GM21786 (cell line): Measurements from ENCODE around the gene SLC6A7.
A peak's percentile ranks its signal among the peaks of the same experiment; 100 is the strongest.

Experiments
- ATAC-seq: cut with Tn5 transposase; IDR thresholded peaks from one replicate; pipeline ENCODE4 v1.9.1; 2021; ENCODE audit not compliant: unreplicated experiment

SLC6A7 gene

GRCh38 chr5:150172145-150172544 lies 17.7 kb upstream of the SLC6A7 start:
- no peak for ATAC-seq

- no peak for ATAC-seq
Observed at GRCh38 chr5:150172556-150172955, 17.3 kb upstream of the SLC6A7 start.

- no peak for ATAC-seq
Observed at GRCh38 chr5:150173161-150173560, 16.7 kb upstream of the SLC6A7 start.

- no peak for ATAC-seq
Observed at GRCh38 chr5:150174285-150174684, 15.6 kb upstream of the SLC6A7 start.

- no peak for ATAC-seq
Observed at GRCh38 chr5:150175076-150175475, 14.8 kb upstream of the SLC6A7 start.

- peak; percentile 47 for ATAC-seq
Observed at GRCh38 chr5:150175536-150175935, 14.3 kb upstream of the SLC6A7 start.

- no peak for ATAC-seq
Observed at GRCh38 chr5:150176745-150177477, 13.0 kb upstream of the SLC6A7 start.

GRCh38 chr5:150177721-150178120 lies 12.1 kb upstream of the SLC6A7 start:
- no peak for ATAC-seq

GRCh38 chr5:150178262-150178661 lies 11.6 kb upstream of the SLC6A7 start:
- ATAC-seq, result peak; percentile 53

- ATAC-seq, result no peak
Observed at GRCh38 chr5:150179019-150179620, 10.7 kb upstream of the SLC6A7 start.

- no peak for ATAC-seq
Observed at GRCh38 chr5:150180241-150181026, 9.4 kb upstream of the SLC6A7 start.

- ATAC-seq, result no peak
Observed at GRCh38 chr5:150181027-150181426, 8.8 kb upstream of the SLC6A7 start.

- no peak for ATAC-seq
Observed at GRCh38 chr5:150181766-150182545, 7.9 kb upstream of the SLC6A7 start.

- no peak for ATAC-seq
Observed at GRCh38 chr5:150182774-150183173, 7.1 kb upstream of the SLC6A7 start.

- ATAC-seq, result no peak
Observed at GRCh38 chr5:150183436-150183835, 6.4 kb upstream of the SLC6A7 start.

- no peak for ATAC-seq
Observed at GRCh38 chr5:150184006-150184405, 5.9 kb upstream of the SLC6A7 start.

- ATAC-seq, result no peak
Observed at GRCh38 chr5:150184990-150185912, 4.6 kb upstream of the SLC6A7 start.

GRCh38 chr5:150186137-150186536 lies 3.7 kb upstream of the SLC6A7 start:
- no peak for ATAC-seq

- no peak for ATAC-seq
Observed at GRCh38 chr5:150186897-150187296, 3.0 kb upstream of the SLC6A7 start.
